ENCODE data around the gene KLF16.
"Not testable (repeated sequence)": the region's sequence is repeated elsewhere in the genome, so short reads cannot be mapped to it uniquely, and the experiment has no call there.

The KLF16 gene

GRCh38 chr19:1884719-1885334, 21.4 kb upstream of the KLF16 start:
- in situ Hi-C loops (cut with MboI; ENCODE audit: low sequenced_read_pairs), result no loop called here

DNA sequence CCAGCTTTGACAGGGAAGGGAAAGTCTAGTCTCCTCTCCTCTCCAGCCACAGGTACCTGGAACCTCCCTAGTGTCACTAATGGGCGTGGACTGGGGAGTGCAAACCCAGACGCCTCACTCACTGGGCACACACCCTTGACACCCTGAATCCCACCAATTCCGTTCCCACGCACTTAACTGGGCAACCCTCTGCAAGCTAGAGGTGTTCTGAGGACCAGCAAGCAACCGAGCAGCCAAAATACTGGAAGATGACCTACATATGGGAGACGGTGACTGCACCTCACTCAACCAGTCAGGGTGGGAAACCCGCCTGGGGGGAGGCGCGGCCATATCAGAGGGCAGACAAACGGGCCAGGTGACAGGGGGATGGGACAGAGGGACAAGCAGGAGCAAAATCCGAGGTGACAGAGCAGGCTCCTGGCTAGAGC, 20.9 kb upstream of the KLF16 start:
- in situ Hi-C loops (cut with MboI; ENCODE audit: low sequenced_read_pairs), result no loop called here

DNA sequence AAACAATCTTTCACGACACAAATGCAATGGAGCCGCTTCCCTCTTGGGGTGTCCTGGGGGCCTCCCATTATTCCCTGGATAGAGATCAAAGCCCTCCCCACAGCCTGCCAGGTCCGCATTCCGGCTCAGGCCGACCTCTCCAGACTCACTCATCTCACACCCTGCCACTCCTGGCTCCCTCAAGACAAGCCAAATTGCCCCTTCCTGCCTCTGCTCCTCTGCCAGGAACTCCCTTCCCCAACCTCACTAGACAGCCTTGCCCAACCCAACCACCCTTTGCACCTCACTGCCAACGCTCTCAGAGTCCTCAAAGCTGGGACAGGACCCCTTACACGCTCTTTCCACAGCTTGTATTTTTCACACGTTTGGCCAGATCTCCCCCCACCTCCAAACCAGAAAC, 20.4 kb upstream of the KLF16 start:
- in situ Hi-C loops (cut with MboI; ENCODE audit: low sequenced_read_pairs), result no loop called here

- in situ Hi-C loops (cut with MboI; ENCODE audit: low sequenced_read_pairs), result no loop called here
Observed at GRCh38 chr19:1882786-1883692, 19.7 kb upstream of the KLF16 start.

DNA sequence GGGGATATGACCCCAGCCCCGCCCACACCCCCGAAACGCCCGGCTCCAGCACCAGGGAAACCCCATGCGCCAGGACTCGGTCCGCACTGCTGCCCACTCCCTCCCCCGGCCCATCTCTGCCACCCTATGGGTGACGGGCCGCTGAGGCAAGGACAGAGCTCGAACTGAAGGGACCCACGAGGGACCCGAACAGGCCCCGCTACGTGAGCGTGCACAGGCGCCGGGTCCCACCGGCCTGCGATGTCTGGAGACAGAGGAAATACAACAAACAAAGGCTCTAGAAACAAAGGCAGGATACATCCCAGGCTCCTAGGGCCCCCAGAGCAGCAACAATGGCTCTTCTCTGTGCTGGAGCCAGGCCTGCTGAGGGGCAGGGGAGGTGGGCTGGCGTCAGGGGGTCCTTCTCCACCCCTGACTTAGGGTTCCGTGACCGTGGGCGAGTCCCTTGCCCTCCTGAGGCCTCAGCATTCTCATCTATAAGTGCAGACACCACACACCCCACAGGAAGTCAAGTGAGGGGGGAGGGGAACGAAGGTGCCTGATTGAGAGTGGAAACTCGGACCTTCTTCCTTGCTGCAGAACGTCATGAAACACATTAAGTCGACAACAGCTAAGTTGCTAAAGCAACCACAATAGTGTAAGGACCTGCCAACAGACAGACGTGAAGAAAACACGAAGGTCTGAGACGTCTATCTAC, 18.9 kb upstream of the KLF16 start:
- in situ Hi-C loops (cut with MboI; ENCODE audit: low sequenced_read_pairs), result no loop called here

- in situ Hi-C loops (cut with MboI; ENCODE audit: low sequenced_read_pairs), result not testable (repeated sequence)
Observed at GRCh38 chr19:1881393-1882088, 18.2 kb upstream of the KLF16 start.

DNA sequence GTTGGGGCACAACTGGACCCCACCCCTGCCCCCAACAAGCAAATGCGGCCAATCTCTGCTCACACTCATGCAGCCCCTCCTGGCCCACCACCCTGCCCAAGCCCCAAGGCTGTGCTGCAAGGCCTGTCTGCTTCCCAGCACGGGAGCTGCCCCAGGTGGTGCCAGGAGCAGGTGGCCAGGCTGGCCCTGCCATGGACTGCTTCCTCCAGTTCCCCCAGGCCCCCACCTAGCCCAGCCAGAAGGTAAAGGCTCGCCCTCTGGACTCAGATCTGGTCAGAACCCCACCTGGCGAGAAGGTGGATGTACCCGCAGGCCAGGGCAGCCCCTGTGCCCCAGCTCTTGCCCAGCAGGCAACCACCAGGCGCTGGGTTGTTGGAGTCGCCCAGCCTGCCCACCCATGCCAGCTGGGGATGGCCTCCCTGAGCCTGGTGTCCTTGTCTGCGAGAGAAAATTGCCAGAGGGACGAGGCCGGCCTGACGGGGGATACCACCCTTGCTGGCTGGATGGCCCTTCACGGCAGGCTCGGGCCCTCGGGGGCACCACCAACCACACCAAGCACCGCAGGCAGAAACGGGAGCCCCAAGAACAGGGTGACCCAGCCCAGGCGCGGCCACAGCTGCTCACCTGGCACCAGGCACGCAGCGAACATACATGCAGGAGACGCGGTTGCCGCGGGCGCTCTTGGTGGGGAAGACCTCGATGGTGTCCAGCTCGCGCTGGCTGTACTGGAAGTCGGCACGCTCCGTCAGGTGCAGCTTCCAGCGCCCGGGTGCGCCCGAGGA, 17.4 kb upstream of the KLF16 start:
- in situ Hi-C loops (cut with MboI; ENCODE audit: low sequenced_read_pairs), result no loop called here

DNA sequence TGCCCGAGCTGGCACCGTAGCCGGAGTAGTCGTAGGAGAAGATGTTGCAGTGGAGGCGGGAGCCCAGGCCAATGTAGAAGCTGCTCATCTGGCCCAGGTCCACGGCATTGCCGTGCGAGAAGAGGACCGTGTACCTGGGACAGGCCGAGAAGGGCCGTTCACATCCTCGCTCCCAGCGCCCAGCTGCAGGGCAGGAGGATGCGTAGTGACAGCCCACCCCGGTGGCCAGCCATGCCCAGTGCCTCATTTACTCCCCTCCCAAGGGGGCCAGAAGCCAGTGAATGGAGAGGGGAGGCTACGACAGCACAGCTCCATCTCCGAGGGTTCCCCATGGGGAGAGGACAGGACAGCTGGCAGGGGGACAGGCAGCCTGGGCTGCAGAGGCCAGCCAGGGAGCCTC, 16.6 kb upstream of the KLF16 start:
- in situ Hi-C loops (cut with MboI; ENCODE audit: low sequenced_read_pairs), result not testable (repeated sequence)

- in situ Hi-C loops (cut with MboI; ENCODE audit: low sequenced_read_pairs), result not testable (repeated sequence)
Observed at GRCh38 chr19:1878583-1878982, 15.2 kb upstream of the KLF16 start.

- in situ Hi-C loops (cut with MboI; ENCODE audit: low sequenced_read_pairs), result not testable (repeated sequence)
Observed at GRCh38 chr19:1877280-1877660, 13.9 kb upstream of the KLF16 start.

DNA sequence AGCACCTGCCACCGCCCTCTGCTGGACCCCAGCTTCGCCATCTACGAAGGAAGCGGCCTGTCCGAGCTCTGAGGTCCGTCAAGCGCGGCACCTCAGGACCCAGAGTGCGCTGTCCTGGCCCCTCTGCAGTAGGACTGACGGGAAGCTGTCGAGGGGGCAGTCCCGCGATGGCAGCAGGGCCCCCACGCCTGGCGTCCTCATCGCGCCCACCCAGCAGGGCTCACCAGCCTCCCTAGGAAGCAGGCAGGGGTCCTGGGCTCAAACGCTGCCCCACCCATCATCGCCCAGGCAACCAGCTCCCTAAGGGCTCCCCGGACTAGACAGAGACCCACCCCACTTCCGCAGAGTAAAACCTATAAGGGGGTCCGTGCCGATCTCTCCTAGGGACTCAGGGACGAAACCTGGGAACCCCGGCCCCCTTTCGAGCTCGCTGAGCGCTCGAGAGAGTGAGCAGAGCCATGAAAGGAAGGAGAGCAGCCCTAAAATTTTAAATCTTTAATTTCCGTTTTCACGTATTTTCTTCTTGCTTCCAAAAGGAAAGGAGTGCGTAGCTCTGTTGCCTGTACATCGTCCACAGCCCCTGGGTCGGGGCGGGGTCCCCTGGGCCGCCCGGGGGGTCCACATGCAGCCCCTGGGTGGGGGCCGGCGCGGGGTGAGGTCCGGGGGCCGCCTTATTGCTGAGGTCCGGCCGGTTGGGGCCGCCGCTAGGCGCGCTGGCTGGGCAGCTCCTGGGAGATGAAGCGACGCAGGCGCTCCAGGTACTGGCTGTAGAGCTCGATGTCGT, 13.3 kb upstream of the KLF16 start:
- in situ Hi-C loops (cut with MboI; ENCODE audit: low sequenced_read_pairs), result not testable (repeated sequence)

DNA sequence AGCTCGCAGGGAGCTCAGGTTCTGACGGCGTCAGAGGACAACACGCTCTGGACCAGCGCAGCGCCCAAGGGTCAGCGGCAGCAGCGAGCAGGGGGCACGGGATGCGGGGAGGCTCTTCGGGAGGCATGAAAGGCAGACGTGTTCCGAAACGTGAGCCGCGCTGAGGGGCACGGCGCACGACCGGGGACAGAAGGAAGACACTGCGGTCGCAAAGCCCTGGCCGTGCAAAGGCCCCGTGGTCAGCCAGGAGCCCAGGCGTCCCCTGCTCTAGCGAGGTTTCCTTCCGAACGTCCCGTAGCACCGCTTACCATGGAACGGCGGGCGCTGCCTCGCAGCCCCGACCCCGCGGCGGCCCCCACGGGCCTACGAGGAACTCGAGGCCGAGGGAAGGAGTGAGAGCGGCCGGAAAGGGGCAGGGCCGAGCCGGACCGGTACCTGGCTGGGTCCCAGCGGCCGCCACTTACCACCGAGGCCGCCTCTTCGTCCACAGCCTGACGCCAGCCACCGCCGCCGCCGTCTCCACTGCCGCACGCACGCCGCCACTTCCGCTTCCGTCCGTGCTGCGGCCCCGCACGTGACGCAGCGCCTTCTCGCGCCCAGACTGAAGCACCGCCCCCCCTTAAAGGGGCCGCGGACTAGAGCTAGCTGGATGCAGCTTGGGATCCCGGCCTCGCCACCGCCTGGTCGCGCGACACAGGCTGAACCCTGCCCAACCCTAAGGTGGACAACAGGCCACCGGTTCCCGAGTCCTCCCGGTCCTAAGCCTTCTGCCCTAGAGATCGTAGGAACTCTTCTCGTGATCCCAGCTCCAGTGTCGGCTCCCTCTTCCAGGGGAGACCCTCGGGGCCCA, 12.5 kb upstream of the KLF16 start:
- in situ Hi-C loops (cut with MboI; ENCODE audit: low sequenced_read_pairs), result no loop called here

DNA sequence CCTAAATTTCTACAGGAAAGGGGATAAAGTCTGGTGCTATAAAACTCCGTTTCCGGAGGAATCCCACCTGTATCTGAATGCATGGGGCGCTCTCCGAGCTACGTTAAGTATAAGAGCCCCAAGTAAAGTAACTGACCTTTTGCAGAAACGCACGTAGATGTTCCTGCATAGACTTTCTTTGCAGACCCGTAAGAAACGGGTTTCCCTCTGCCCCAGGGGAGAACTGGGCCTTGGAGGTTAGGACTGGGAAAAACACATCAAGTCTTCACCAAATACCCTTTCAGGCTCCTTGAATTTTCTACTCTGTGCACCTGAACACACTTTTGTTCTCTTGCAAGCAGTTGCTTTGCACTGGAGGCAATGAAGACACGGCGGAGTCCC, 11.9 kb upstream of the KLF16 start:
- in situ Hi-C loops (cut with MboI; ENCODE audit: low sequenced_read_pairs), result not testable (repeated sequence)

DNA sequence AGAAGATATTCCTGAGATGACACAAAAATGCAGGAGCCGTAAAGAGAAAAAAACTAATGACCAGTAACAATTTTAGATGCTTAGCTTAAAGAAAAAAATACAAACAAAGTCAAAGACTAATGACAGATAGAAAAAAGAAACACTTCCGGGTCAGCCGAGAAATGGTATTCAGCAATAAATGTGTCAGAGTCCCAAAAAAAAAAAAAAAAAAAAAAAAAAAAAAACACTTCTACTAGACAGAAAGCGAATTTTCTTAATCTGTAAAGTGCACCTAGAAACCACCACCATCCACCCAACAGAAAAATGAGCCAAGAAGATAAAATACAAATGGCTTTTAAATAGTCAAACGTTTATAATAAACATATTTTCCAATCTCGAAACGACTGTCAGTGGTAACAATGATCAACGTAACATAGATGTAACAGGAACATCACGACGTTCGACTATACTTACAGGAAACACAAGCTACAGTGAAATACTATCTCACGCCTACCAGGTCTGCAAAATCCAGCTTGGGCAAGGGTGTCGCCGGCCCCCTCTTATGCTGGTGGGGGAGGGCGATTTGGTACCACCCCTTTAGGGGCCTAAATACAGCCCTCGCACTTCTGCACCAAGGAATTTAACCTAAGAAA, 11.3 kb upstream of the KLF16 start:
- in situ Hi-C loops (cut with MboI; ENCODE audit: low sequenced_read_pairs), result no loop called here

DNA sequence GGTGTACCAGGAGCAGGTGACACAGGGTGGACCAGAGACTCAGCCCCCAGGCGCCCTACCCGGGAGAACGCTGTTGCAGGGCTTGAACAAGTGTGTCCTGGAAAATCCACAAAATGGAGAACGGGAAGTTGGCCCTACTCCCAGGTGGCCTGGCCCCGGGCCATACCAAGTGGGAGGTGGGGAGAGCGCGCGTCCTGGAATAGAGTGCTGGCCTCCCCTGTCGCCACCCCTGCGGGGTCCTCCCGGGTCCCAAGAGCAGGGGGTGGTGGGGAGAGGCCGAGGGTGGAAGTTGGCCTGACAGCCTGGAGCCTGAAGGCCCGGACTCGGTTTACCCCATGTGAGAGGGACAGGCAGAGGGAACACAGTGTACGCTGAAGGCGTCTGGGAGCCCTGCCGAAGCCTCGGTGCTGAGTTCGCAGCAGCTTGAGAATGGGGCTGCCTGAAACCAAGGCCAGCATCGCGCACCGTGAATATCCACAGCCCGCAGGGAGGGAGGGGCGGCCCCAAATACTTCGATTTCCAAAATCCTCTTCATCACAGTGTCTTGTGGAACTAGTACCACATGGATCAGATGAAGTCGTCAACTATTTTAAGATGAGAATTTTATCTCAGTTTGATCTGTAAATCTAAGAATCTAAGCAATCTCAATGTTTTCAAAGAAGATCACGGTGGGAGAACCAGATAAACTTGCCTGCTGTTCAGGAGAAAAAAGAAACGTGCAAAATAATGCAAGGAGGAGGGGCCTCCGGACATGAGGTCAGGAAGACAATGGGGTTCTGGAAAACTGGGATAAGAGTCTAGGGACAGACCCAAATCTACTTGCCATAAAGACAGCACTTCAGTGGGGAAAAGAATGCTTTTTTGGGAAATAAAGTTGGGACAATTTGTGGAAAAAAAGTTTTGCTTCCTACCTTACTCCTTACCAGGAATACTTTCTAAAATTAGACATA, 10.4 kb upstream of the KLF16 start:
- in situ Hi-C loops (cut with MboI; ENCODE audit: low sequenced_read_pairs), result no loop called here

- in situ Hi-C loops (cut with MboI; ENCODE audit: low sequenced_read_pairs), result no loop called here
Observed at GRCh38 chr19:1872807-1873523, 9.6 kb upstream of the KLF16 start.

DNA sequence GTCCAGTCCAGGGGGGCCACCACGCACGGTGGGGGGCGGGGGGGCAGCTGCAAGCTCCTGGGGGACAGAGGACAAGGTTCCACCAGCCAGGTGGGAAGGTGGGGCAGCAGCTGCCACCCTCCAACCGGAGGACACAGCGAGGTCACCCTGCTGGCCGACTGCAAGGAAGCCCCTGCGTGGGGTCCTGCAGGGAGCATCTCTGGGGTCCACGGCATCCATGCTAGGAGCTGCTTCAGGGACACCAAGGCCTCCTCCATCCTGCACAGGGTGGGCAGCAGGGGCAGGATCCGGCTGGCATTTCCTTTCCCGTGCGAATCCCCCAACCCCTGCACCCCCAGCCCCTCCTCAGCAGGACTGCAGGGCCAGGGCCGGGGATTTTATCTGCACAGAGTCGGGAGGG, 8.3 kb upstream of the KLF16 start:
- in situ Hi-C loops (cut with MboI; ENCODE audit: low sequenced_read_pairs), result no loop called here

Measured in HL-60/S4 (cell line).